Hippocampal formation (tissue), 2 donors: ENCODE results near the gene CFTR.
A peak's percentile ranks its signal among the peaks of the same experiment; 100 is the strongest.
"Not testable (repeated sequence)": the region's sequence is repeated elsewhere in the genome, so short reads cannot be mapped to it uniquely, and the experiment has no call there.

Source experiments
- DNase-seq, 2 donors: peaks; one replicate each; lab custom pipeline; 2025; lab: John Stamatoyannopoulos, UW

CFTR gene

DNA sequence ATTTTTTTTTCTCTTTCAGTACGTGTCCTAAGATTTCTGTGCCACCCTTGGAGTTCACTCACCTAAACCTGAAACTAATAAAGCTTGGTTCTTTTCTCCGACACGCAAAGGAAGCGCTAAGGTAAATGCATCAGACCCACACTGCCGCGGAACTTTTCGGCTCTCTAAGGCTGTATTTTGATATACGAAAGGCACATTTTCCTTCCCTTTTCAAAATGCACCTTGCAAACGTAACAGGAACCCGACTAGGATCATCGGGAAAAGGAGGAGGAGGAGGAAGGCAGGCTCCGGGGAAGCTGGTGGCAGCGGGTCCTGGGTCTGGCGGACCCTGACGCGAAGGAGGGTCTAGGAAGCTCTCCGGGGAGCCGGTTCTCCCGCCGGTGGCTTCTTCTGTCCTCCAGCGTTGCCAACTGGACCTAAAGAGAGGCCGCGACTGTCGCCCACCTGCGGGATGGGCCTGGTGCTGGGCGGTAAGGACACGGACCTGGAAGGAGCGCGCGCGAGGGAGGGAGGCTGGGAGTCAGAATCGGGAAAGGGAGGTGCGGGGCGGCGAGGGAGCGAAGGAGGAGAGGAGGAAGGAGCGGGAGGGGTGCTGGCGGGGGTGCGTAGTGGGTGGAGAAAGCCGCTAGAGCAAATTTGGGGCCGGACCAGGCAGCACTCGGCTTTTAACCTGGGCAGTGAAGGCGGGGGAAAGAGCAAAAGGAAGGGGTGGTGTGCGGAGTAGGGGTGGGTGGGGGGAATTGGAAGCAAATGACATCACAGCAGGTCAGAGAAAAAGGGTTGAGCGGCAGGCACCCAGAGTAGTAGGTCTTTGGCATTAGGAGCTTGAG, at the start of gene CFTR:
Gene CFTR (plus strand): TSS at position 801 of the 830 bp plus-strand sequence. CDS start 70 bp downstream, outside the sequence.
- no peak for DNase-seq

DNA sequence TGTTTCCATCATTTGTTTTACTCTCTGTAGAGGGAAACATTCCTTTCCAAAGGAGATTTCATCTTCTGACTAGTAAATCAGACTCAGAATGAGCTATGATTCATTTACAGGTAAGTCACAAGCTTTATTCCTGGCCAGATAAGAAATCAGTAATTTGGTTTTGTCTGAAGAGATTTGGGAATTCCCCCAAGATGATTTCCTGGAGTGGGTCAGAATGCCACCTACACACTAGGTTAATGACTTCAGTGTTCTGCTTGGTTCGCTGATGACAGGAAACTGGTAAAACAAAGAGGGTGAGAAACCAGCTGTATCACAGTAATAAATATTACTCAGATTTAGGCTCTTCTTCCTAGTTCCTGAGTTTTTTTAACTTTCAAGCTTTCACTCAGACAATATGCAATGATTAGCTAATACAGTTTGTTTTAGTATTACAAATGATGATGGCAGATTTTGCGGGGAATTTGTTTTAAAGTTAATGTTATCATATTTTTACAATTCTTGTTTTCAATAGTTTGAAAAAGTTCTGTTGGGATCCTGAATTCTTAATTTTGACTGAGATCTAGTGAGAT, 44.3 kb upstream of the CFTR start:
- DNase-seq: no peak

DNA sequence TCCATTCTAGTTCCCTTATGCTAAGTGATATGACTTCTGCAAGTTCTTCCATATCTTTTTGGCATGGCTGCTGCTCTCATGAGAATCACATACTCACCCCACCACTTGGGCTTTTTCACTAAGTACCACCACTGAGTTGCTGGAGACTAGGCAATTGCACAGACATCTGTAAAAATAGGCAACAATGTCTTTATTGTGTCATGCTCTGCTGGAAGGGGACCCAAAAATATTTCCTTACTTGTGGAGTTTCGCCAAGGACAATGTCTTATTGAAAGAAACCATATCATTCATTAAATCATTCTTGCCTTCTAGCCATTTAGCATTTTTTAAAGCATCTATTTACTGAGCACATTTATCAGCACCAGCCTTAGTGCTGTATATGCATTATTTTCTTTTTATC, 35.2 kb upstream of the CFTR start:
- DNase-seq: no peak

DNA sequence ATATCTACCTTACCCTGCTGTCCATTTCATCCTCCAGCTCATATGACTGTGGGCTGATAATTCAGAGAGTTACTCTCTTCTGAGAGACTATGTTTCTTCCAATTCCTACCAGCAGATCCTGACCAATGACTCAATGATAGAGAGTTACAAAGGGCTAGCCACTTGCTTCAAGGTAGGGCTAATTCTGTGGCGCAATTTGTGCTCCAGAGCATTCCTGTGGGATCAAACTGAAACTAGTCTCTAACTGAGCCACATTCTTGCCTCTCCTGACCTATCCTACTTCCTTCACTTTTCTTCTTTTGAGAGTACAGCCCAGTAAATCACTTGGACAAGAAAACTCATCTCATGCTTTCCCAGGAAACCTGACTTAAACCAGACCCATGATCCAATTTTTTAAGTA, 34.6 kb upstream of the CFTR start:
- DNase-seq: no peak

DNA sequence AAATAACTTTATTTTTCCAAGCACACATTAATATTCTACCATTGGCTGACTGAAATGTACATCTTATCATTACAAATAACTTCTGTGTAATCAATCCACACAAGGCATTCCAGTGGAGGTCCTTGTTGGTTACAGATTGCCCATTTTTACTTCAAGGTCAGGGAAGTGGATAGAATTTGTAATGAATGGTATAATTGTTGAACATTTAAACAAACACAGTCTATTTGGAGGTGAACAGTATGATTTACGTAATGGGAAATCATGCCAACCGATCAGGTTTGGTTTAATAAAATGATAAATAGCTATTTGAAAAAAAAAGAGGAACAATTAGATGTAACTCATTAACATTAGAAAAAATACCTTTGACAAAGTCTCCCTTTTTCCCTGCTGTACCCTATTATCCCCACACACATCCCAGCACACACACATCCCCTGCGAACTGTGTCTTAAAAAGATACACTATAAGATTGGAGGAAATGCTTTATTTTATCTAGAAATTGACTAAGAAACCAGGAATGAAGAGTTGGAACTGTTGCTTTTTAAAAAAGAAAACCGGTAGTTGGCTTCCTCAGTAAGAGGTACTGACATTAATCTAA, 33.5 kb upstream of the CFTR start:
- DNase-seq: no peak

DNA sequence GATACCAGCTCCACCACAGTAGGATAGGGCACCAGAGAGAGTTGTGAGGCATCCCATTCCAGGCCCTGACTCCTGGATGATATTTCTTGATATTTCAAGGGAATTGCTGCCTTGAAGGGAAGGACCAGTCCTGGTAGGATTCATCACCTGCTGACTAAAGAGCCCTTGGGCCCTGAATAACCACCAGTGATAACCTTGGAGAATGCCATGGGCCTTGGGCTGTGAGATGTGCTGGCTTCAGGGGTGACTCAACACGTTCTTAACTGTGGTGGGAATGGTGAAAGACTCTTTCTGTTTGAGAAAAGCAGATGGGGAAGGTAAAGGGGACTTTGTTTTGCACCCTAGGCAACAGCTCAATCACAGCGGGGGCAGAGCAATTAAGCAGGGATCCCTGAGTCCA, 31.2 kb upstream of the CFTR start:
- no peak for DNase-seq

DNA sequence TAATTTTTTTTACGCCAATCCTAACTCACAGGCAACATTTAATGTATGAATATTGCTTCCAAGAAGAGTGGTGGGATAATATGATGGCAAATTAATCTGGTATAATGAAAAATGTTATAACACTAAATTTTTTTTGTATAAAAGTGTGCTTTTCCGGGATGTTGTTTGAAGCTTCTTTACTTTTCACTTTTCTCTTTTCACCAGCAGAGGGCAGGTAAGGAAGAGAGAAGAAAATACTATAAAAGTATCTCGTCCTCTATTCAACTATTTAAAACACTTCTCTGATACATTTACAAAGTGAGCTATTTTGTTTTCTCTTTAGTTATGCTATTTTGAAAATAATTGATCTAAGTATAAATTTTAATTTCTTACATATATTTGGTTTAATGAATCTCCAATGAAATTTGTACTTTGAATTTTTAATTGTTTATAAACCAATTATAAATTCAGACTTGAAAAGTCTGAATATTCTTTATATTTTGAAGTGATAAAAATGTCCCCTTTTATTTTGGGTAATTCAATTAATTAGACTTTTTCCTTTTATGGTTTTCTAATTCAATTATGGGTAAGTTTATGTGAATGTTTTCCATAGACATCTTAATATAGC, 20.7 kb upstream of the CFTR start:
- DNase-seq: peak in 1 of 2 donors; percentile 34

DNA sequence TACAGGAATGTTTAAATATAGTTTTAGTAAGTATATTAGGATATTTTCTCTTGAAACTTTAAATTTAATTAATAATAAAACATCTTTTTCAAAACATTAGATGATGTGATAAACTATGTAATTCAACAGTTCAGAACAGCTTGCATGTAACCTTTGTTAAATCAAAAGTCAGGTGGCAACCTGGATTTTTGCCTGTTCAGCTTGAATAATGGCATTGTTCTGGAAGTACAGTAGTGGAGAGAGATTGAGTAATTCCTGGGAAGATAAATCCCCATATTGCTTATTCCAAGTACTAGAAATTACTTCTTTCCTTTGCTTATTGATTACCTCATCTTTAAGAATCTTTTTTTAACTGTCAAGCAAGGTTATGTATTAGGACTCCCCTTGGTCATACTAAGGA, 20.1 kb upstream of the CFTR start:
- DNase-seq: no peak

DNA sequence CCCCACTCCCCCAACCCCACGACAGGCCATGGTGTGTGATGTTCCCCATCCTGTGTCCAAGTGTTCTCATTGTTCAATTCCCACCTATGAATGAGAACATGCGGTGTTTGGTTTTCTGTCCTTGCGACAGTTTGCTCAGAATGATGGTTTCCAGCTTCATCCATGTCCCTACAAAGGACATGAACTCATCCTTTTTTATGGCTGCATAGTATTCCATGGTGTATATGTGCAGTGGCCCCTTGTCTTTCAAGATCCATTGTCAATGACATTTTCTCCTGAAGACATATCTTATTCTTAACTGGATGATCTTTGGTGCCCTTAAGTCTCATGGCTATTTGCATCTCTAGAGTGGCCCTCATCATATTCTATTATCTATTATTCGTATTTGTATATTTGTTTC, 19.0 kb upstream of the CFTR start:
- DNase-seq: not testable (repeated sequence)

DNA sequence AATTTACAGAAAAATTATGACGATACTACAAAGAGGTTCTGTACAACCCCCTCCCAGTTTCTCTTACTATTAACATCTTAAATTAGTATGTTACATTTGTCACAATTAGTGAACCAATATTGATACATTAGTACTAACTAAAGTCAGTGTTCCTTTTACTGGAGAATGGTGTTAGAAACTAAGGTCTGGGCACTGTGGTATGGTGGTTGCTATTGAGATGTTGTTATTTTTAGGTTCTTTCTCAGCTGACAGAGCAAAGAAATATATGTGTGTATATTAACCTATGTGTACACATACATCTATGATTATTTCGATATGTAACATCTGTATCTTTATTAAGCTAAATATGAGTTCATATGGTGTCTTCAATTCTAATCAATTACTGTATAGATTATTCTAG, 11.7 kb upstream of the CFTR start:
- no peak for DNase-seq

DNA sequence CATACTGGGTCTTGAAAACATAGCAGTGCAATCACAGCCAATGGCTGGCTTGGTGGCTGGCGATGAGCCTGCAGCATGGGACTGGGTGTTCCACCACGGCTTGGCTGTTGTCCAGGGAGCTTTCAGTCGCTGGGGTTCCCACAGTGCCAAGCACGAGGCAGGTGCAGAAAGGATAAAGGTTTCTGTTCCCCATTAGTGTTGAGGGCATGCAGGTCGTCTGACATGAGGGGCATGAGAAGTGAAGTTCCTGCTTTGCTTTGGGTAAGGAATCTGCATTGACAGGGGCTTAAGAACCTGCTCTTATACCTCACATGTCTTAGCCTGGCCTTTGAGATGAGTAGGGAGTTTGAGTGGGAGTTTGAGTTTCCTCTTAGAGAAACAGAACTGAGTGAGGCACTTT, 9.0 kb upstream of the CFTR start:
- DNase-seq: no peak

DNA sequence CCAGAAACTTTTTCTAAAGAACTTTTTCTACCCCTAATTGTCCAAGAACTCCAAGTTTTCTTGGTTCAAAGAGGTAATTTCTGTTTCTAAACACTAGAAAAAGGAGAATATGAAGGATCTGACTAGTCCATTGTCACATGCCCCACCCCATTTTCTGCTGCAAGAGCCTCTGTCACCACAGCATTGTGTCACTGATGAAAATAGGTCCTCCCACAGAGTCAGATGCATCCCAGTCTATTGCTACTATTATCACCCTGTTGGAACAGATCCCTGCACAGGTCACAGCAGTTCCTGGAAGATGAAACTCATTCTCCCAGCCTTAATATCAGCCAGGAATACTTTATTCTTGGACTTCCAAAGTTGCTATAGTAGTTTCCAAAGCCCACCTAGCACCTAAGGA, 7.5 kb upstream of the CFTR start:
- no peak for DNase-seq

DNA sequence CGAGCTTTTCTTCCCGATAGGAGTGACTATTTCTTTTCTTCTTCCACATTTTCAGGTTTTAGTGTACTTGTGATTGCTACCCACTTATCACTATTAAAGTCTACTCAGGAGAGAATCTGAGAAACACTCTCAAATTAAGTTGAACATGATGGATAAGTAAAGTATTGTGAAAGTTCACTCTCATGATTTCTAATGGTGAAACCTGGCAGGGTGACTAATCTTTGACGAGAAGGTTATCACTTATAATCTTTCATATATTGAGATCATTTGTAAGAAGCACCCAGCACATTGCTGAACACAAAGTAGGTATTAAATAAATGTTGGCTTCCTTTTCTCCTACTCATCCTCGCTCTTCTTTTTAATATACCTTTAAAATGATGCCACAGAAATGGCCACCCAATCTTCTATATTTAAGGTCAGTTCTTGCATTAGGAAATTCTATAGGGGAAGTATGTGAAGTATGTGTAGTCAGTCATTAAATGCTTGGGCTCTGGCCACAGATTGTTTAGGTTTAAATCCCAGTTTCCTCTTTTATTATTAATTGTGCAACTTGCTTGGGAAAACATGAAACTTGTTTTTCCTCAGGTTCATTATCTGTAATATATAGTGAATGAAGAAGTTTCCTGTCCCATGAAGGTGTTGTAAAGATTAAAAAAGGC, 3.1 kb upstream of the CFTR start:
- no peak for DNase-seq

DNA sequence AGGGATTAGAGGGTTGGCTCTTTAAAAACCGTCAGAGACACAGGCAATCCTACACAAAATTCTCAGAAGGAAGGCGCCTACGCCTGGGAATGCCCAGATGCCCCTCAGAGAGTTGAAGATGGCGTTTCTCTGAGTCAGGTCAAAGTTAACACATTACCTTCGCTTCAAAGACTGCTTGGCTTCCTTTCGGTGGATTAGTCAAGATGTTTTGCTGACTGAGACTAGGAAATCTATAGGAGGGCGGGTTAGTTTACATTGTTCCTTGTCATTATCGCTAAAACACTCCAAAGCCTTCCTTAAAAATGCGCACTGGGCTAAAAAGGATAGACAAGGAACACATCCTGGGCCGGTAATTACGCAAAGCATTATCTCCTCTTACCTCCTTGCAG, 995 bp upstream of the CFTR start:
- DNase-seq: no peak

DNA sequence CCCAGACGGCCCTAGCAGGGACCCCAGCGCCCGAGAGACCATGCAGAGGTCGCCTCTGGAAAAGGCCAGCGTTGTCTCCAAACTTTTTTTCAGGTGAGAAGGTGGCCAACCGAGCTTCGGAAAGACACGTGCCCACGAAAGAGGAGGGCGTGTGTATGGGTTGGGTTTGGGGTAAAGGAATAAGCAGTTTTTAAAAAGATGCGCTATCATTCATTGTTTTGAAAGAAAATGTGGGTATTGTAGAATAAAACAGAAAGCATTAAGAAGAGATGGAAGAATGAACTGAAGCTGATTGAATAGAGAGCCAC, 184 bp downstream of the CFTR start:
- no peak for DNase-seq

DNA sequence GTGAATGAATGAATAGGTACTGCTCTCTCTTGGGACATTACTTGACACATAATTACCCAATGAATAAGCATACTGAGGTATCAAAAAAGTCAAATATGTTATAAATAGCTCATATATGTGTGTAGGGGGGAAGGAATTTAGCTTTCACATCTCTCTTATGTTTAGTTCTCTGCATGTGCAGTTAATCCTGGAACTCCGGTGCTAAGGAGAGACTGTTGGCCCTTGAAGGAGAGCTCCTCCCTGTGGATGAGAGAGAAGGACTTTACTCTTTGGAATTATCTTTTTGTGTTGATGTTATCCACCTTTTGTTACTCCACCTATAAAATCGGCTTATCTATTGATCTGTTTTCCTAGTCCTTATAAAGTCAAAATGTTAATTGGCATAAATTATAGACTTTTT, 1.2 kb downstream of the CFTR start:
- DNase-seq: no peak

DNA sequence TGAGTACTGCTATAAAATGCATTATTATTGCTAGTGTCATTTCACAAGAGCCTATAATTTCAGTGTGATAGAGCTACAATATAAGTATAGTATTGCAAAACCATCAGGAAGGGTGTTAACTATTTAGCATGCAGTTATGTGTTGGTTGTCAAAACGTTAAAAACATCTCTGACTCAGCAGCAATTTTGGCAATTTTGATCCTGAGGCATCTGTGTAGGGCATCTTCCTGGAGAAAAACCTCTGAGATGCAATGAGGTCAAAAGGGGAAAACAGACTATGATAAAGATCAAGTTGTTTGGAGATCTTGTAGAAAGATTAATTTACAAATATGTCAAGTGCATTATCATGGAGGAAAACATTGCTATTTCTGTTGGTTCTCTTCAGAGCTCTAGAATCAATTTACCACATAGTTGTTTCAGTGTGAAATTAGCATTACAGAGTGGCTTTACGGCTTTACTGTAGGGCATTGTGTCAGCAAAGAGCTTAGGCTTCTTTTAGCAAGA, 5.3 kb downstream of the CFTR start:
- DNase-seq: no peak

DNA sequence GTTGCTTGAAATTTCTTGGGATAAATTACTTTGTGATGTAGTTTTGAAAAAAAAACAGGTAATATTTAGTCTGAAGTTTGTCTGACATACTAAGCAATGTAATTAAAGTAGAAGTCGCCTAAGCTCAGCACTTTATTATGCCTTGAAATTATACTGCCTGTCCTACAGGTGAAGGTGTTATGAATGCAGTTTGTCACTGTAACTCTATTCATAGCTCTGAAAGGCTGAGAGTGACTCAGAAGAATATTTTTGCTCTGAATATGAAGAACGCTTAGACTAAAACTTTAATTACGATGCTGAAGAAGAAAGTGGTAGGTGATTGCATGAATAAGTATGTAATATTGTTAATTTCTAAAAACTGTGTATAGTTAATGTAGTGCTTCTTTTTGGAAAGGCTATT, 9.2 kb downstream of the CFTR start:
- no peak for DNase-seq

DNA sequence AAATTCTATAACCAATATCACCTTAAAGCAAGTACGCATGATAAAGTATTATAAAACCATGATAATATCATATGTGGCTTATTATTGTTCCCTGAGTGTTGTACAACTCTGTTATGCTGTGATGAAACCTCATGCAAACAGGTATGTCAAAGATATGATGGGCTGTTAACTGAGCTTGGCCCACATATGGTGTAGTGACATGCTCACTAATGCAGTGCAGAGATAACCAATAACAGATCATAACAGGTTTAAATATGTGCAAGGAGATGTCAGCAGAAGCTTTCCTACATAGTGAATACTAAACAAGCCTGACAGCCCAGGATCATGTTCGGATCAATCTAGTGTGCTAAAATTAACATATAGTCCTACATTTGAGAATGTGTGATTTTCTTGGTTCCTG, 9.6 kb downstream of the CFTR start:
- no peak for DNase-seq

DNA sequence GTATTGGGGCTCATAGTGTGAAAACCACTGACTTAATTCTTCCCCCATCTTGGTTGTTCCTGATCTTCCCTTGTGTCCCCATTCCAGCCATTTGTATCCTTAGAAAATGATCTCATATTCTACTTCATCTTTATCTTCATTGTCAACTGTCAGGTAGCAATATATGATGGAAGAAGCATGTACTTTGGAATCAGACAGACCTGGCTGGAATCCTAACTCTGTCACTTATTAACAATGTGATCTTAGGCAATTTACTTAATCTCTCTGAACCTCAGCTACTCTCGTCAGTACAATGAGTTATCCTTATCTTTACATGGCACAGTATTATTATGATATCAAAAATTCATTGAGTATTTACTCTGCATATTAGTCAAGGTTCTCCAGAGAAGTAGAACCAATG, 10.1 kb downstream of the CFTR start:
- no peak for DNase-seq

DNA sequence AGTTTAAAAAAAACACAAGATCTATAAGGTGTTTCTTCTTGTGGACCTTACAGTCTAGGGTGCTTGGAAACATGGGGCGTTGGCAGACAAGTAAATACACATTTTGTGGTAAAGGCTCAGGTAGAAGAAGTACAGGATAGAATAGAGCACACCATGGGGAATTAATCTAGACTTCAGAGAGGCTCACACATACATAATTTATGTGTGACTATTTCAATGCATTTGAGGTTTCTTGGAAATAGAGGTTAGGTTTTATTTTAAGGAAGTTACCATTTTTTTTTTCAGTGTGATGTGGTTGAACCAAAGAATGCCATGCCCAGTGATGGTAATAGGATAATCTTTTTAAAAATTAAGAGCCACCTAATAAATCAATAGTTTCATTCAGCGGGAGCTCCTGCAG, 12.8 kb downstream of the CFTR start:
- DNase-seq: no peak

DNA sequence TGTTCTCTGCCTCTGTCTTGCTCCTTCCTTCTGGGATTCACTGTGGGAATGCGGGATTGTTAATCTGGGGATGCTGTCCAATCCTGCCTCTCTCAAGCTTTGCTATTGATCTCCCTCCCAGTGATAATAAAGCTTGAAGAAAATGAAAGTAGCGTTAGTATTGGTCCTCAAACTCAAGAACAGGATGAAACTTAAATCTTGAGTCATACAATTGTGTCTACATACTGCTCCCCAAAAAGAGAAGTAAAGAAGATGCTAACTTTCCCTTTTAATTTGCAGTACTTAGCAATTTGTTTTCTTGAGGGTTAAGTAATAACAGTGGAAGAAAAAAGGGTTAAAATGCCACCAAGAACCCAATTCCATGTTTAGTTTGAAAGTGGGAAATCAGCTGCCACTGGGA, 13.6 kb downstream of the CFTR start:
- DNase-seq: no peak

DNA sequence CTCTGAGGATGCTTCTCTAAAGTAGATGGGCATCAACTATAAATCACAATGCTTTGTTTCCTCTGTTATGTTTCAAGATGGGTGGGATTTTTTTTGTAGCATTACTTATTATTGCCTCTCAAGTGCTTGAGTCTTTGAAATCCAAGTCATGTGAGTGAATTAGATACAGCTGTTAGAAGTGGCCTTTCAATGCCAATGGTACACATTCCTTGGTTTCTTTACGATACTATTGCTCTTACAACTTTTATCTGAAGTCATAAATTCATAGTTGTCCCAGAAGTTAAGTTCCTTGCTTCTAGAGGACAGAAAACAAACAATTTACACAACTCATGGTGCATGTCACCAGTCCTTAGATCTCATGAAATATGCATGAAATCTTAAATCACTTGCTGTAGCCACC, 15.5 kb downstream of the CFTR start:
- no peak for DNase-seq
